SJCRH30 (cell line): ENCODE measurements around the gene GKN1. TPM values are rescaled to one million over a fixed set of nuclear protein-coding genes. Genes with fewer than 3 reads are reported as not detected.

Experiments
- DNase-seq, 2 experiments: peaks; one replicate each; pipeline ENCODE4 v3.0.0-alpha.2; 2015 to 2020
- H3K27ac ChIP-seq: fragments of 250-450 bp; sonication (Bioruptor Pico); 2 replicates; pipeline ENCODE4 v1.5.1; 2020; ENCODE audit warnings: mild to moderate bottlenecking, moderate library complexity
- H3K27me3 ChIP-seq: fragments of 250-450 bp; sonication (Bioruptor Pico); 2 replicates; pipeline ENCODE4 v1.5.1; 2020; ENCODE audit warnings: mild to moderate bottlenecking, moderate library complexity
- H3K36me3 ChIP-seq: fragments of 250-450 bp; sonication (Bioruptor Pico); 2 replicates; pipeline ENCODE4 v1.5.1; 2020; ENCODE audit warnings: mild to moderate bottlenecking, moderate library complexity
- H3K4me1 ChIP-seq: fragments of 250-450 bp; sonication (Bioruptor Pico); 2 replicates; pipeline ENCODE4 v1.5.1; 2020; ENCODE audit warnings: mild to moderate bottlenecking, moderate library complexity
- H3K4me3 ChIP-seq: fragments of 250-450 bp; sonication (Bioruptor Pico); 2 replicates; pipeline ENCODE4 v1.5.1; 2020; ENCODE audit warnings: mild to moderate bottlenecking, moderate library complexity
- H3K9me3 ChIP-seq: fragments of 250-450 bp; sonication (Bioruptor Pico); replicated peaks from 2 replicates; pipeline ENCODE4 v1.5.1; 2020; ENCODE audit warnings: mild to moderate bottlenecking, moderate library complexity
- total RNA-seq: library from RNA; depleted of rRNA; stranded (reverse); fragments of >200 nt; shearing (Covaris generic); gene quantifications from 2 replicates; pipeline ENCODE4 v1.2.3, GENCODE V29; 2014

GKN1 gene
- total RNA-seq, 1 experiment from 2014 or later = not detected

DNA sequence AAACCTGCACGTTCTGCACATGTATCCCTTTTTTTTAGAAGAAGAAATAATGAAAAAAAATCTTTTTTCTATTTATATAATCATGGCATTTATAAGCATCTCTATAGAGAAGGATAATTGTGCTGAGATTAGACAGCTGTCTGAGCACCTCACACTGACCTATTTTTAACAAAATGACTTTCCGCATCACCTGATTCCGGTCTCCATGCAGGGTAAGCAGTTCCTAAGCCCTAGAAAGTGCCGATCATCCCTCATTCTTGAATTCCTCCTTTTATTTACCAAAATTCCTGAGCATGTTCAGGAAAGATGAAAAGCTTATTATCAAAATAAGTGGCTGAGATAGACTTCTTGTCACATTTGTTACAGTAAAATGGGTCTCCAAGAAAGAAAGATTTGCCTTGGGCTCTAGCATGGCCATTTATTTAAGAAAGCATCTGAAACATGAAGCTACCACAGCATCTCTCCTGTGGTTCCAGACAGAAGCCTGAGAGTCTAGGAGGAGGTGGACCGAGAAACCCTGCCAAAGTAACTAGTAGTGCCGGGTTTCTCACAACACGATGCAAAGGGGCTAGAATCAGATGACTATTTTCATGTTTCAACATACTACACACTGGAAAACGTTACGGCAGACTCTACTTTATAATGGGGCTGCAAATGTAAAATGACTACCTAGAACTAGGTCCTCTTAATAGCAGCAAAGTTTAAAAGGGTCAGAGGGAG lies 670 bp downstream of the GKN1 start:
- Histone ChIP-seq H3K4me1 (peaks cover 32% of the 10 kb centered on the region), H3K27ac (no peak overlapping the region), H3K27me3 (no peaks in the 10 kb centered on the region), H3K9me3 (0 out of 2 replicates have a peak, but pooled peaks cover 2% of the 10 kb centered on the region), H3K4me3 (no peak overlapping the region), H3K36me3 (no peaks in the 10 kb centered on the region)
- DNase-seq = no peak

GRCh38 chr2:68975844-68976243 lies 1.4 kb downstream of the GKN1 start:
- no peaks in the 10 kb centered on the region for H3K36me3 ChIP-seq
- H3K27ac ChIP-seq = no peak overlapping the region
- DNase-seq = no peak
- no peaks in the 10 kb centered on the region for H3K27me3 ChIP-seq
- peaks cover 27% of the 10 kb centered on the region for H3K4me1 ChIP-seq
- H3K4me3 ChIP-seq = no peak overlapping the region
- H3K9me3 ChIP-seq = 0 out of 2 replicates have a peak, but pooled peaks cover 2% of the 10 kb centered on the region

DNA sequence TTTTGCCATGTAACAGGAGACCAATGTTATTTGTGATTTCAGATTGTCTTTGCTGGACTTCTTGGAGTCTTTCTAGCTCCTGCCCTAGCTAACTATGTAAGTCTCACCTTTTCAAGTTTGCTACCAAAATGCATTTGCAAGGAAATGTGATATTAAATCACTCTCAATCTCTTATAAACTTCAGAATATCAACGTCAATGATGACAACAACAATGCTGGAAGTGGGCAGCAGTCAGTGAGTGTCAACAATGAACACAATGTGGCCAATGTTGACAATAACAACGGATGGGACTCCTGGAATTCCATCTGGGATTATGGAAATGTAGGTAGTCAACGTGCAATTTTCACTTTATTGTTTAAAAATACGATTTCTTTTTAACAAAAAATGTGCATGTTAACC lies 3.0 kb downstream of the GKN1 start:
- Histone ChIP-seq H3K4me3 (no peak overlapping the region), H3K4me1 (peaks cover 13% of the 10 kb centered on the region)

GRCh38 chr2:68978098-68978497 lies 3.7 kb downstream of the GKN1 start:
- Histone ChIP-seq H3K27me3 (no peaks in the 10 kb centered on the region), H3K36me3 (no peaks in the 10 kb centered on the region), H3K4me1 (peaks cover 6% of the 10 kb centered on the region), H3K27ac (no peak overlapping the region), H3K4me3 (no peak overlapping the region), H3K9me3 (0 out of 2 replicates have a peak, but pooled peaks cover 2% of the 10 kb centered on the region)
- DNase-seq = no peak

More for the DNA sequence above, 3.0 kb downstream of the GKN1 start:
- Histone ChIP-seq H3K9me3 (0 out of 2 replicates have a peak, but pooled peaks cover 2% of the 10 kb centered on the region), H3K27ac (no peak overlapping the region), H3K27me3 (no peaks in the 10 kb centered on the region), H3K36me3 (no peaks in the 10 kb centered on the region)
- DNase-seq = no peak

- Histone ChIP-seq H3K27me3 (no peaks in the 10 kb centered on the region), H3K36me3 (no peaks in the 10 kb centered on the region), H3K27ac (no peak overlapping the region), H3K4me1 (no peaks in the 10 kb centered on the region), H3K9me3 (0 out of 2 replicates have a peak, but pooled peaks cover 2% of the 10 kb centered on the region), H3K4me3 (no peak overlapping the region)
- no peak for DNase-seq
Measured at GRCh38 chr2:68980956-68981355, 6.5 kb downstream of the GKN1 start.

GRCh38 chr2:68987021-68987503 lies 12.6 kb downstream of the GKN1 start:
- H3K9me3 ChIP-seq = no peaks in the 10 kb centered on the region
- H3K27me3 ChIP-seq = no peaks in the 10 kb centered on the region
- no peak overlapping the region for H3K4me3 ChIP-seq
- no peaks in the 10 kb centered on the region for H3K36me3 ChIP-seq
- no peaks in the 10 kb centered on the region for H3K4me1 ChIP-seq
- DNase-seq = no peak
- H3K27ac ChIP-seq = no peak overlapping the region

DNA sequence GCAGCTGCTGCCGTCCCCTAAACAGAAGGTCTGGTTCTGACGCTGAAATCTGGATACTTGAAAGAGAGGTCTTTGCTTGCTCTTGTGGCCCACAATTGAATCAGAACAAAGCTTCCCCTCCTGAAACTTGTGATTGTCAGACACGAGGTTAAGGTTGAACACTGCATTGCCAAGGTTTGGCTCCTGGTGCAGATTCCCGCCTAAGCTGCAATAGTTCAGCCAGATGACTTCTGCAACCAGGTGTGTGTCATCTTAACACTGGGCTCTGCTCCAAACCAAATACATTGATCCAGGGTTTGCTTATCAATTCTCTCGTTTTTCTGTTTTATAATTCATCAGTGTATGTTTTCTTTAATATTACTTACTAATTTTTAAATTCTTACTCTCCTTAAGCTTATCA lies 14.6 kb downstream of the GKN1 start:
- DNase-seq = no peak
- Histone ChIP-seq H3K4me1 (no peaks in the 10 kb centered on the region), H3K9me3 (no peaks in the 10 kb centered on the region), H3K27ac (no peak overlapping the region), H3K4me3 (no peak overlapping the region), H3K36me3 (no peaks in the 10 kb centered on the region), H3K27me3 (no peaks in the 10 kb centered on the region)

GRCh38 chr2:68992341-68992740 lies 17.9 kb downstream of the GKN1 start:
- H3K4me3 ChIP-seq = no peak overlapping the region
- no peak for DNase-seq
- no peaks in the 10 kb centered on the region for H3K4me1 ChIP-seq
- no peaks in the 10 kb centered on the region for H3K9me3 ChIP-seq
- no peak overlapping the region for H3K27ac ChIP-seq
- no peaks in the 10 kb centered on the region for H3K27me3 ChIP-seq
- no peaks in the 10 kb centered on the region for H3K36me3 ChIP-seq

GRCh38 chr2:68992933-68993332 lies 18.5 kb downstream of the GKN1 start:
- no peak for DNase-seq
- no peak overlapping the region for H3K4me3 ChIP-seq
- no peaks in the 10 kb centered on the region for H3K27me3 ChIP-seq
- H3K36me3 ChIP-seq = no peaks in the 10 kb centered on the region
- H3K9me3 ChIP-seq = no peaks in the 10 kb centered on the region
- H3K4me1 ChIP-seq = no peaks in the 10 kb centered on the region
- no peak overlapping the region for H3K27ac ChIP-seq

DNA sequence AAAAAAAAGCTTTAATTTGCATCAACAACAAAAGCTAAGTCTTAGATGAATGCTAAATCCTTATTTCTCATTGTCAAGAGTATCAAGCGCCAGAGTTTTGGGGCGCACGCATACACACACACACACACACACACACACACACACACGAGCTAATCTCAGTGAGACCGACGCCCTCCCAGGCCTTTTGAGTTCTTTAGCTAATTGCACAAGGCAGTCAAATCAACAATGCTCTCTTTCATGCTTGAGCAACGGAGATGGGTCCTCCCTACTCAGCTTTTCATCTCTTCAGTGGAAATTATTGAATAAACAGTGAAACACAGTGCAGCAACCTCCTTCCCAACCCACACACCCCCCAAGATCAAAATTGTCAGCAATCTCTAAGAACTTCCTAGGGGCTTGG lies 19.2 kb downstream of the GKN1 start:
- no peaks in the 10 kb centered on the region for H3K27me3 ChIP-seq

DNA sequence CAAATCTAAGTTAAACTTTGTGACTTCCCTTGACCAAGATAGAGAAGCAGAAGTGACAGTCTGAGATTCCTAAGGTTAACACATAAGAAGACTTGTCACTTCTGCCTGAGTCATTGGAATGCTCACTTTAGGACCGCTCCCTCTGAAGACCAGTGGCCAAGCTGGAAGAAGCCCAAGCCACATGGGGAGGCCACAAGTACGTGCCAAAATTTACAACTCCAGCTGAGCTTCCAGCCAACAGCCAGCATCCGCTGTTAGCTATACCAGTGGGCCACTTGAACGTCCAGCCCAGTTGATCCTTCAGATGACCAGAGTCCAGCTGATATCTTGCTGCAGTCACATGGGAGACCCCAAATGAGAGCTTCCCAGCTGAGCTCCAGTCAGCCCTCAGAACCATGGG lies 20.4 kb downstream of the GKN1 start:
- H3K27ac ChIP-seq = no peak overlapping the region
- no peaks in the 10 kb centered on the region for H3K9me3 ChIP-seq
- H3K4me3 ChIP-seq = no peak overlapping the region
- no peaks in the 10 kb centered on the region for H3K27me3 ChIP-seq
- no peak for DNase-seq
- H3K4me1 ChIP-seq = no peaks in the 10 kb centered on the region
- H3K36me3 ChIP-seq = no peaks in the 10 kb centered on the region

More for the DNA sequence above, 19.2 kb downstream of the GKN1 start:
- Histone ChIP-seq H3K9me3 (no peaks in the 10 kb centered on the region), H3K36me3 (no peaks in the 10 kb centered on the region), H3K27ac (no peak overlapping the region), H3K4me3 (no peak overlapping the region), H3K4me1 (no peaks in the 10 kb centered on the region)
- no peak for DNase-seq

- H3K4me1 ChIP-seq = no peaks in the 10 kb centered on the region
- H3K27ac ChIP-seq = no peak overlapping the region
- DNase-seq = no peak
- H3K4me3 ChIP-seq = no peak overlapping the region
- H3K27me3 ChIP-seq = no peaks in the 10 kb centered on the region
- no peaks in the 10 kb centered on the region for H3K36me3 ChIP-seq
- H3K9me3 ChIP-seq = no peaks in the 10 kb centered on the region
Measured at GRCh38 chr2:68995916-68996315, 21.5 kb downstream of the GKN1 start.

GRCh38 chr2:68997401-68997800 lies 23.0 kb downstream of the GKN1 start:
- Histone ChIP-seq H3K27me3 (no peaks in the 10 kb centered on the region), H3K9me3 (peaks cover 6% of the 10 kb centered on the region; the same call in 1 of the 2 replicates), H3K27ac (no peak overlapping the region), H3K4me1 (no peaks in the 10 kb centered on the region), H3K36me3 (no peaks in the 10 kb centered on the region), H3K4me3 (no peak overlapping the region)
- DNase-seq = no peak

DNA sequence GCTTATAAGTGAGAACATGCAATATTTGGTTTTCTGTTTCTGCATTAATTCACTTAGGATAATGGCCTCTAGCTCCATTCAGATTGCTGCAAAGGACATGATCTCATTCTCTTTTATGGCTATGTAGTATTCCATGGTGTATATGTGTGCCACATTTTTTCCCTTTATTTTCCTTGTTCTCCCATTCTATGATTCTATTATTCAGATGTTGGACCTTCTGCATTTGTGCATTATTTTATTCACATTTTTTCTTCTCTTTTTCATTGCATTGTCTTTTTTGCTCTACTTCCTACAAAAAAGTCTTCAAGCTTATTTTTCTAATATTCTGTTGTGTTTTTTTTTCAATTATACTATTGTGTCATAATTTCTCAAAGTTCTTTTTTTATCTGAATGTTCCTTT lies 27.4 kb downstream of the GKN1 start:
- no peaks in the 10 kb centered on the region for H3K36me3 ChIP-seq
- H3K4me1 ChIP-seq = no peaks in the 10 kb centered on the region

GRCh38 chr2:69003731-69004130 lies 29.3 kb downstream of the GKN1 start:
- Histone ChIP-seq H3K36me3 (no peaks in the 10 kb centered on the region), H3K9me3 (peaks cover 7% of the 10 kb centered on the region; the same call in 1 of the 2 replicates), H3K4me1 (no peaks in the 10 kb centered on the region), H3K4me3 (no peak overlapping the region), H3K27me3 (no peaks in the 10 kb centered on the region), H3K27ac (no peak overlapping the region)
- DNase-seq = no peak

More for the DNA sequence above, 27.4 kb downstream of the GKN1 start:
- peaks cover 7% of the 10 kb centered on the region; the same call in 1 of the 2 replicates for H3K9me3 ChIP-seq
- H3K27ac ChIP-seq = no peak overlapping the region
- no peak overlapping the region for H3K4me3 ChIP-seq
- no peak for DNase-seq
- H3K27me3 ChIP-seq = no peaks in the 10 kb centered on the region

- Histone ChIP-seq H3K4me3 (no peak overlapping the region), H3K4me1 (no peaks in the 10 kb centered on the region), H3K27ac (no peak overlapping the region), H3K9me3 (0 out of 2 replicates have a peak, but pooled peaks cover 3% of the 10 kb centered on the region), H3K27me3 (no peaks in the 10 kb centered on the region), H3K36me3 (no peaks in the 10 kb centered on the region)
- DNase-seq = no peak
Measured at GRCh38 chr2:69007169-69007568, 32.7 kb downstream of the GKN1 start.
